GM18861 (cell line): Measurements from ENCODE around the gene SPDYE1.

Source experiments
- ATAC-seq: cut with Tn5 transposase; IDR thresholded peaks from one replicate; pipeline ENCODE4 v1.9.1; 2021; ENCODE audit not compliant: unreplicated experiment

The SPDYE1 gene

DNA sequence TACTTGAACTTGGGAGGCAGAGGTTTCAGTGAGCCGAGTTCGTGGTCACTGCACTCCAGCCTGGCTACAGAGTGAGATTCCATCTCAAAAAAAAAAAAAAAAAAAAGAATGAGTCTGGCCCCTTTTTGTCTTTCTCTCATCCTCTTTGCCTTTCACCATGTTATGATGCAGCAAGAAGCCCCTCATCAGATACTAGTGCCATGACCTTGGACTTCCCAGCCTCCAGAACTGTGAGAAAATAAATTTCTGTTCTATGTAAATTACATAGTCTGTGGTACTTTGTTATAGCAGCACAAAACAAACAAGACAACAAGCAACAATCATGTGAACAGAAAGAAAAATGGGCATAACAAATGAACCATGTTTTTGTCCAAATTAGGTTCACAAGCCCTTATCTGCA is 44.5 kb downstream of the SPDYE1 start:
- ATAC-seq, result no peak

- no peak for ATAC-seq
These were observed 46.2 kb downstream of the SPDYE1 start for GRCh38 chr7:44043902-44044301.

GRCh38 chr7:44044315-44045225 is 46.9 kb downstream of the SPDYE1 start, which contains the start of gene DBNL:
TSS of gene DBNL (plus strand) at chr7:44044702. CDS start at chr7:44044738, 36 bp downstream.
- peak; percentile 44 for ATAC-seq

DNA sequence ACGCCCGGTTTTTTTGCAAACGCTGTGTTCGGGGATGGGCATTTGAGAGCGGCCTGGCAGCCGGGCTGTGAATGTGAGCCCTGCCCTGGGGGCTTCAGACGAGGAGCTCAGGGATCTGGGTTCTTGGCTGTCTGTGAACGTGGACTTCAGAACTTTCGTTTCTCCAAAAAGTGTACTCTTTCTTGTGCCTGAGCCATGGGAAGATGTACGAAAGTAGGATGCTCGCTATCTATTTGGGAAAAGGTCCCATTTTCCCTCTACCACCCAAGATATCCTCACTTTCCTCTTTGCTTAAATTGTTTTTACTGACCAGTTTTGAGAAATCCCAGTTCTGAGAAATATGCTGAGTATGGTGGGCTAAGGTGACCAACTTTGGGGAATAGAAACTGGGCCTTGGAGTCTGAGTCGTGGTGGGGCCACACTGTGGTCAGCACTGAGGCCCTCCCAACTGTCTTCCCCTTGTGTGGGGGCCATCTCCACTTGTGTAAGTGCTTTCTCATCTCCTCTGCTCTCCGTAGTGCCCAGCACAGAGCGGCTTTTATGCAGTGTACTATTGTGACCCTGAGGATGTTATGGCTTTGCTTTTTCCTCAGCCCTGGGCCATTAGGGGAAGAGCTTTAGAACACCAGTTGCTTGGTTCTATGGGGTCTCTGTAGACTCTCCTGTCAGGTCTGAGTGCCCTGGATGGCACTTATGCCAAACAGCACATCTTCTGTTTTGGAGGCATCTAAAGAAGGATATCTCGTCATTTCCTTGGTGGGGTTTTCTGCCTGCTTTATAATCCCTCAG is 47.7 kb downstream of the SPDYE1 start:
- no peak for ATAC-seq

GRCh38 chr7:44046321-44047061 is 48.8 kb downstream of the SPDYE1 start:
- ATAC-seq, result peak; percentile 83

DNA sequence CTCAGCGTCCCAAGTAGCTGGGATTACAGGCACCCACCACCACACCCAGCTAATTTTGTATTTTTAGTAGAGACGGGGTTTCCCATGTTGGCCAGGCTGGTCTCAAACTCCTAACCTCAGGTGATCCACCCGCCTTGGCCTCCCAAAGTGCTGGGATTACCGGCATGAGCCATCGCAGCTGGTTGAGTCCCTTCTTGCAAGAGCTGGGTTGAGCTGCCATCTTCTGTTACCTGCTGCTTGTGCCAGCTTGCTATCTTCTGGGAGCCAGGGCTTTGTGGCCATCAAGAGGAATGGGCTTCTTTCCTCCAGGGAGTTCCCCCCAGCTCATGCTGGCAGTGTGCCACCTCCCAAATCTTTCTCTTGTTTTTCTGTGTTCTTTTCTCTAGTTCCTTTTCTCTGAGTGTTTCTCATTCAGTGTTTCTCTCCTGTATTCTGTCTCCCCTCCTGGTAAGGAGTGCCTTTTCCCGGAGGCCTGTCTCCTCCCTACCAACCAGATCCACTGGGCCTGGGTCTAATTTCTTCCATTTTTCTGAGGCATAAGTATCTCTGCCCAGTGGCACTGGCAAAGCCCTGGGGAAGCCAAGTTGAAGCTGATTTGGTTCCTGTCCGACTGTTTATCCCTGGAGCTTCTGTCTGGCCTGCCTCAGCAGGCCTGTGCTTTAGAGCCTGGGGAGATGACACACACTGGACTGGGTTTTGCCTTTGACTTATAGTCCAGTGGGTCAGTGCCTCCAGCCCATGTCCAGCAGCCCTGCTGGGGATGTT is 50.5 kb downstream of the SPDYE1 start:
- no peak for ATAC-seq

- ATAC-seq, result no peak
These were observed 52.6 kb downstream of the SPDYE1 start for GRCh38 chr7:44050121-44050914.

DNA sequence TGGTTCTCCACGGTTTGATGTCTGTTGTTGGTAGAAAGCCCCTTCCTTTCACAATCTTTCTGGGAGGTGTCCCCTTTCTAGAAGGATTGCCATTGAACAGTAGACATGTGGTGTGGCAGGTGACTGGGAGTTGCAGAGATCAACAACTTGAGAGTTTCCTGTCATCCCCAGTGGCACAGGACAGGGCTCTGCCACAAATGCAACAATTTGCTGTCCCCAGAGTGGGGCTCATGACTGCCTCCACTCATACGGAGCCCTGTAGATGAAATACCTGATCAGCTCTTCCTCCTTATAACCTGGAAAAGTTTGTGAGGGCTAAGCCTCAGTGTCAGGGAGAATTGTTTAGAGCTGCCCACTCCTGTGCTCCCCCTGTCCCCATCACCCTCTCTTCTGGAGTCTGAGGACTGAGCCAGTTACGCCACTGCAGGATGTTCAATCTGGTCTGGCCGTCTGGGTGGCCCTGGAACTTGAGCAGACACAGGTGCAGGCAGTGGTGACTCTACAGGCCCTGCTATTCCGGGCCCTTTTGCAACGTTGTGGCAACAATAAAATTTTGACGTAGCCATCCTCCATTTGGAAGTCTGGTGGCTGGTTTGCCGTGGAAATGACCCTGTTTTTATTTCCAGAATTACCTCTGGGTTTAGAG is 53.3 kb downstream of the SPDYE1 start:
- ATAC-seq, result no peak

DNA sequence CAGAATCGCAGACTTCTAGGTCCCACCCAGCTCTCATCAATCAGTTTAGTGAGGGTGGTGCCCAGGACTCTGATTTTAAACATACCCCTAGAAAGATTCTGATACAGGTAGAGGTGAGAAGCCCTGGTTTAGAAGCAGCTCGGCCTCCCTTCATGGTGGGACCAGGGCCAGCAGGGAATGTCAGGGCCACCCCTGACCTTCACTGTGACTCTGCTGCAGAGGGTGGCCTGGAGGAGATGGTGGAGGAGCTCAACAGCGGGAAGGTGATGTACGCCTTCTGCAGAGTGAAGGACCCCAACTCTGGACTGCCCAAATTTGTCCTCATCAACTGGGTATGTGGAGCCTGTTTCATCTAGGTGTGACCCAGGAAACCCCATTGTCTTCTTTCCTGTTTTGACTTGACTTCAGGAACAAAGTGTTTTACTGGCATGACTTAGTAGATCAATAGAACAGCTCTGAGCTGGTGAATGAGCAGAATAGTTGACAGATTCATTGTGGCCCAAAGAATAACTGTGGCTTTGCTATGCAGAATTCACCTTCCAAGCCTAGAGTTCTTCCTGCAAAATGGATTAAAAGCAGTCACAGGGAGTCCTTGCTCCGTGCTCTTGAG is 54.0 kb downstream of the SPDYE1 start:
- no peak for ATAC-seq

DNA sequence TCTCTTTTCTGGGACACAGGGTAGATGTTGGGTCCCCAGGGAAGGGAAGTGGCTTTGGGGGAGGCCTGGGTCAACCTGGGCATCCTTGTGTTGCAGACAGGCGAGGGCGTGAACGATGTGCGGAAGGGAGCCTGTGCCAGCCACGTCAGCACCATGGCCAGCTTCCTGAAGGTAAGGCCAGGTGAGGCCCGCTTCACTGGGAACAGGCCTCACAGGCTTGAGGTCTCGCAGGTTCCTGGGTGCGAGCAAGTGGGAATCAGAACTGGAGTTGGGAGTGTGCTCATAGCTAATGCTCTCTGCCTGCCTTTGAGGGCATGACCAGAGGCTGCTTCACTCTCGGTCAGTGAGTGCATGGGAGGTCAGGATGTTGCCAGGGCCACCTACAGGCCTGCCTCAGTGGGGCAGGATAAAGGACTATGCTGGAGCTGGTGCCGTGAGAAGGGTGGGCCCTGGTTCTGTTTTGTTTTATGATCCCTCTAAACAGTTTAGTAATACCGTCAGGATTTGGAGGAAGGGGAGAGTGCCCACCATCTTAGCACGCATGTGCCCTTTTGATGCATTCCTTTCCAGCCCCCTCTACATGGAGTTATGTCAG is 55.2 kb downstream of the SPDYE1 start:
- no peak for ATAC-seq

DNA sequence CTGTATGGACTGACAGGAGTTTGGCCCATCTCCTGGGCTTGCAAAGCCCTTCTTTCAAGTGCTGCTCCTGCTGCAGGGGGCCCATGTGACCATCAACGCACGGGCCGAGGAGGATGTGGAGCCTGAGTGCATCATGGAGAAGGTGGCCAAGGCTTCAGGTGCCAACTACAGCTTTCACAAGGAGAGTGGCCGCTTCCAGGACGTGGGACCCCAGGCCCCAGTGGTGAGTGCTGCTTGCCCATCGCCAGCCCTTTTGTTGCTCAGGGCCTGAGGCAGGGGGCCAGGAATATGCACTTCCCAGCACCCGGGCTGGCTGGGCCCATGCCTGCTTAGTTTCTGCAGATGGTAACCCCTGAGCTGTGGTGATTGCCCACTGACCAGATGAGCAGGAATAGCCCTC is 59.0 kb downstream of the SPDYE1 start:
- no peak for ATAC-seq

DNA sequence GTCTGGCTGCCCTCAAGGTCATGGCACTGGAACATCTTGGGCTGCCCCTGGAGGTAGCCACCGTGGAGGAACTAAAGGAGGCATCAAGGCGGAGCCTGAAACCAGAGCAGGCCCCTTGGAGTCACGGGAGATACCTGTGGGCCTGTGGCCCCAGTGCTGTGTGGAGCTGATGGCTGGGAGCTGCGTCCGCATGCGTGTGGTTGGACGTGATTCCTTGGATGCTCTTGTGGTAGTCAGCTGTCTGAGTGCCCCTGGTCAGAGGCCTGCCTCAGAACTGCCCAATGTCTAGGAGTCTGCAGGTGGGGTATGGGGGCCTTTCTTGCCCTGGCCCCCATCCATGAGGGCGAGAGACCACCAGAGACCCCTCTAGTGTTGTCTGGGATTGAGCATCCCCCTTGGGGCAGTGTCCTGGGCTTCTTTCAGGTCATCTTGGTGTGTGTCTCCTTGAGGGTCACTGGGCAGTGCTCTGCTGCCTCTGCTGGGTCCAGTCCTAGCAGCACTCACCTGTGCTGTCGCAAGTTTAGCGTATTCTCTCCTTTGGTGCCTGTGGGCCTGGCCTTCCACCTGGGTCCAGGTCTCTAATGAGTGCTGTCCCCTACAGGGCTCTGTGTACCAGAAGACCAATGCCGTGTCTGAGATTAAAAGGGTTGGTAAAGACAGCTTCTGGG is 59.6 kb downstream of the SPDYE1 start:
- no peak for ATAC-seq

GRCh38 chr7:44057849-44058758 is 60.4 kb downstream of the SPDYE1 start:
- ATAC-seq, result peak; percentile 20

GRCh38 chr7:44058759-44059218 is 61.1 kb downstream of the SPDYE1 start:
- ATAC-seq, result peak; percentile 16

DNA sequence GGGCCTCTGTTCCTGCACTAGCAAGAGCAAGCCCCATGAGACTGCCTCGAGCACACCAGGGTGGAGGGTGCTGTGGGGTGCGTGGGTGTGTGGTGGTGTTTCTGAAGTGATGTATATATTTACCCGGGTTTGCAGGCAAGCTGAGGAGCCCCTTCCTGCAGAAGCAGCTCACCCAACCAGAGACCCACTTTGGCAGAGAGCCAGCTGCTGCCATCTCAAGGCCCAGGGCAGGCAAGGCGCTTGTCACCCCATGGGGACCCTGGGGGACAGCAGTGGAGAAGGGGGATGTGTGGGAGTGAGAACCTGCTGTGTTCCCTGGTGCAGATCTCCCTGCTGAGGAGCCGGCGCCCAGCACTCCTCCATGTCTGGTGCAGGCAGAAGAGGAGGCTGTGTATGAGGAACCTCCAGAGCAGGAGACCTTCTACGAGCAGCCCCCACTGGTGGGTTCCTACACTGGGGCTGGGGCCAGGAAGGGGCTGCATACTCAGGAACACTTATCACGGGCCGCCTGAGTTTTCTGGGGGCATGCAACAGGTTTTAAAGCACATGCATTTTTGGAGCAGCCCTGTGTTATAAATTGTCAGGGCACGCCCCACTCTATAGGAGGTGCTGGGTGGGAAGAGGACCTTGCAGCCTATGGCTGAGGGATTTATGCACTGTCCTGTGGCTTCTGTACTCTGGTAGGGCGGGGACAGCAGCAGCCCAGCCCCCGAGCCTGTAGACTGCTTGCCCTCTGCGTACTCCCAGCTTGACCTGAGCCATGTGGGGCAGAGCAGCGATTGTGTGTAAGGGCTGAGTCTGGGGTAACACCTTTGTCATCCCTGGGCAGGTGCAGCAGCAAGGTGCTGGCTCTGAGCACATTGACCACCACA is 61.8 kb downstream of the SPDYE1 start:
- peak; percentile 58 for ATAC-seq
